ENCODE data around the gene SEPSECS. TPM values are rescaled to one million over a fixed set of nuclear protein-coding genes. Genes with fewer than 3 reads are reported as not detected.

SEPSECS gene
- total and polyA plus RNA-seq, 2 donors (not counting 1 experiment from before 2014, with no cell fraction given): 5.9 to 12.4 TPM

- H3K4me2 ChIP-seq (ENCODE audit: extremely low read depth, insufficient read depth, low read length): no peak overlapping the region
- H2AFZ ChIP-seq (ENCODE audit: low read length): no peak overlapping the region
- no peaks in the 10 kb centered on the region for H3K36me3 ChIP-seq (ENCODE audit: control insufficient read depth, insufficient read depth, low read length)
- H3K27me3 ChIP-seq (ENCODE audit: control insufficient read depth, insufficient read depth, low read length): peaks cover 5% of the 10 kb centered on the region
- H3K9me3 ChIP-seq (ENCODE audit: control insufficient read depth, insufficient read depth, low read depth, low read length): no peaks in the 10 kb centered on the region
- TF ChIP-seq EZH2 (IDR thresholded peaks at IDR 0.05; ENCODE audit: low read length, missing control alignments): no peak
- TF ChIP-seq, protein P1, sequence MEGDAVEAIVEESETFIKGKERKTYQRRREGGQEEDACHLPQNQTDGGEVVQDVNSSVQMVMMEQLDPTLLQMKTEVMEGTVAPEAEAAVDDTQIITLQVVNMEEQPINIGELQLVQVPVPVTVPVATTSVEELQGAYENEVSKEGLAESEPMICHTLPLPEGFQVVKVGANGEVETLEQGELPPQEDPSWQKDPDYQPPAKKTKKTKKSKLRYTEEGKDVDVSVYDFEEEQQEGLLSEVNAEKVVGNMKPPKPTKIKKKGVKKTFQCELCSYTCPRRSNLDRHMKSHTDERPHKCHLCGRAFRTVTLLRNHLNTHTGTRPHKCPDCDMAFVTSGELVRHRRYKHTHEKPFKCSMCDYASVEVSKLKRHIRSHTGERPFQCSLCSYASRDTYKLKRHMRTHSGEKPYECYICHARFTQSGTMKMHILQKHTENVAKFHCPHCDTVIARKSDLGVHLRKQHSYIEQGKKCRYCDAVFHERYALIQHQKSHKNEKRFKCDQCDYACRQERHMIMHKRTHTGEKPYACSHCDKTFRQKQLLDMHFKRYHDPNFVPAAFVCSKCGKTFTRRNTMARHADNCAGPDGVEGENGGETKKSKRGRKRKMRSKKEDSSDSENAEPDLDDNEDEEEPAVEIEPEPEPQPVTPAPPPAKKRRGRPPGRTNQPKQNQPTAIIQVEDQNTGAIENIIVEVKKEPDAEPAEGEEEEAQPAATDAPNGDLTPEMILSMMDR (conservative IDR thresholded peaks at IDR 0.05 in 1 of 2, IDR thresholded peaks at IDR 0.05 in 1 of 2; ENCODE audit: low read depth in 1 of 2, low read length in 2 of 2): no peak
- no peak overlapping the region for H3K27ac ChIP-seq (ENCODE audit: insufficient read depth, low read length)
- H3K4me1 ChIP-seq (ENCODE audit: control insufficient read depth, extremely low read depth, insufficient read depth, low read length): no peaks in the 10 kb centered on the region
- H3K4me3 ChIP-seq (replicated peaks in 1 of 4; ENCODE audit: control extremely low read depth in 1 of 4, insufficient read depth in 1 of 4, low read depth in 3 of 4, low read length in 4 of 4): no peak overlapping the region
- no peaks in the 10 kb centered on the region for H3K79me2 ChIP-seq (ENCODE audit: control insufficient read depth, insufficient read depth, low read length)
- H3K9ac ChIP-seq (ENCODE audit: insufficient read depth, low read length): no peak overlapping the region
- no peak for DNase-seq (ENCODE audit: low read depth in 2 of 2)
- no peaks in the 10 kb centered on the region for H4K20me1 ChIP-seq (ENCODE audit: control insufficient read depth, extremely low read depth, insufficient read depth, low read length)
Measured at GRCh38 chr4:25070545-25070944, 89.7 kb downstream of the SEPSECS start.

Other genes starting within 250 kb of the SEPSECS start
- gene CCDC149, start 247.4 kb downstream of the SEPSECS start, total RNA-seq: 11.0 and 13.9 TPM in 2 replicates
- 11.4 and 14.6 TPM in 2 replicates for gene CCDC149, start 247.4 kb downstream of the SEPSECS start, polyA plus RNA-seq
- under 0.01 TPM in 2 replicates for gene LGI2, start 129.5 kb downstream of the SEPSECS start, total RNA-seq
- gene LGI2, start 129.5 kb downstream of the SEPSECS start, polyA plus RNA-seq: 0.01 TPM in 1 of 2 replicates, not detected in the other
- 11.3 and 21.0 TPM in 2 replicates for gene PI4K2B, start 73.6 kb upstream of the SEPSECS start, total RNA-seq
- 20.5 and 23.9 TPM in 2 replicates for gene PI4K2B, start 73.6 kb upstream of the SEPSECS start, polyA plus RNA-seq
- gene ZCCHC4, start 152.3 kb upstream of the SEPSECS start, total RNA-seq: 13.6 and 15.5 TPM in 2 replicates
- gene ZCCHC4, start 152.3 kb upstream of the SEPSECS start, polyA plus RNA-seq: 9.0 and 15.6 TPM in 2 replicates
- 23.4 and 27.1 TPM in 2 replicates for gene ANAPC4, start 216.8 kb upstream of the SEPSECS start, total RNA-seq
- 15.0 and 15.9 TPM in 2 replicates for gene ANAPC4, start 216.8 kb upstream of the SEPSECS start, polyA plus RNA-seq

All from fibroblast of lung (primary cell).